HG03064 (cell line): Measurements from ENCODE around the gene DNAJC15.
"Not testable (repeated sequence)": the region's sequence is repeated elsewhere in the genome, so short reads cannot be mapped to it uniquely, and the experiment has no call there.

ENCODE experiments used
- ATAC-seq: cut with Tn5 transposase; IDR thresholded peaks from one replicate; pipeline ENCODE4 v1.9.1; 2021; ENCODE audit warnings: low read depth; ENCODE audit not compliant: unreplicated experiment

Gene DNAJC15

GRCh38 chr13:43042410-43042921 lies 19.1 kb downstream of the DNAJC15 start:
- ATAC-seq, result no peak

- ATAC-seq, result no peak
These were observed 21.4 kb downstream of the DNAJC15 start for GRCh38 chr13:43044720-43045301.

DNA sequence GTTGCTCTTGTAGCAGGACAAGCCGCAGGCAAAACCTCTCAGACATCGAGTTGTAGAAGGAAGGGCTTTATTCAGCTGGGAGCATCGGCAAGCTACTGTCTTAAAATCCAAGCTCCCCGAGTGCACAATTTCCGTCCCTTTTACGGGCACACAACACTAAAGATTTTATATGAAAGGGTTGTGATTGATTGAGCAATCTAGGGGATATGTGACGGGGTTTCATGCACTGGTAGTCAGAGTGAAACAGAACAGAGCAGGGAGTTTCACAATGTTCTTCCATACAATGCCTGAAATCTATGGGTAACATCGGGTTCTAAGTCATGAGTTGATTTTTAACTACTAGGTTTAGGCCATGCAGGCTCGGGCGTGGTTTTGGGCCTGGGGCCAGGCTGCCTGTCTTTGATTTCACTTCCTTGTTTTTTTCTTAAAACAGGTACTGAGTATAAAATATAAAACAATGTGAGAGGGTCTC lies 22.0 kb downstream of the DNAJC15 start:
- not testable (repeated sequence) for ATAC-seq

DNA sequence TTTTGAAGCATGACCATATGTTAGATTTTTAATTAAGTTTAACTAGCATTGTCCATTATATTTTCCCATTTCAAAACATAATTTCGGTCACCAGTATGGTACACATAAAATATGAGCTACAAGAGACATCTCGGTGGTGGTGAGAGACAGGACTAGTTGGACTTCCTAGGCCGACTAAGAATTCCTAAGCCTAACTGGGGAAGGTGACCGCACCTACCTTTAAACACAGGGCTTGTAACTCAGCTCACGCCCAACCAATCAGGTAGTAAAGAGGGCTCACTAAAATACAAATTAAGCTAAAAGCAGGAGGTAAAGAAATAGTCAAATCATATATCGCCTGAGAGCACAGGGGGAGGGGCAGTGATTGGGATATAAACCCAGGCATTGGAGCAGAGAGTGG lies 22.9 kb downstream of the DNAJC15 start:
- ATAC-seq, result no peak

- no peak for ATAC-seq
These were observed 31.7 kb downstream of the DNAJC15 start for GRCh38 chr13:43054803-43055802.

DNA sequence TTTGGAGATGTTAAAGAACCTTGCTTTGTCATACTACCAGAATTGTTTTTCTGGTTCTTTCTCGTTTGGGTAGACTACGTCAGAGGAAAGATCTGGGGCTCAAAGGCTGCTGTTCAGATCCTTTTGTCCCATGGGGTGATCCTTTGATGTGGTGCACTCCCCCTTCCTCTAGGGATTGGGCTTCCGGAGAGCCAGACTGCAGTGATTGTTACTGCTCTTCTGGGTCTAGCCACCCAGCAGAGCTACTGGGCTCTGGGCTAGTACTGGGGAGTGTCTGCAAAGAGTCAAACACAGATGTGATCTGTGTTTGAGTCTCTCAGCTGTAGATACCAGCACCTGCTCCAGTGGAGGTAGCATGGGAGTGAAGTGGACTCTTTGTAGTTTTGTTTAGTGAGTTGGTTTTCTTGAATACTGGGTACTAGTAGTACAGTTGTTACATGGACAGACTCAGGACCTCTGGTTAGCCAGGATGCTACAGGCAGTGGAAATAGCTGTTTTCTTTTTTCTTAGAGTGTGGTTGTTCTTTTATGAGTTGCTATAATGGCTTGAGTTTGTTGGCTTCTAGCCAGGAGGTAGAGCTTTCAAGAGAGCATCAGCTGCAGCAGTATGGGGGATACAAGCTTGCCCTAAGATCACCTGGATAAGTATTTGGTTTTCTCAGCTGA lies 34.4 kb downstream of the DNAJC15 start:
- ATAC-seq, result no peak

DNA sequence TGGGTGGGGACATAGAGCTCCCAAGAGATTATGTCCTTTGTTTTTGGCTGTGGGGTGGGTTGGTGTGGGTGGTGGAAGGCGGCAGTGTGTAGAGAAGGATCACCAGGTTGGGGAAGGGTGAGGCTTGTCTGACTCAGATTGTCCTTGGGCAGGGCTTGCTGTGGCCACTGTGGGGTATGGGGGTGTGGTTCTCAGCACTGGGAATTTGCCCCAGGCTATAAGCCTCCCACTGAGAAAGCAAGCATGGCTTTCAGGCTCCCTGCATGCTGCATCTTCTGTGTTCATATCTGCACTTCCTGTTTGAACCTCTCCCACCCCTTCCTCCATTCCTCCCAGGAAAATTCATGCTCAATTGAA lies 34.9 kb downstream of the DNAJC15 start:
- no peak for ATAC-seq

GRCh38 chr13:43058831-43059230 lies 35.4 kb downstream of the DNAJC15 start:
- no peak for ATAC-seq

GRCh38 chr13:43059779-43060178 lies 36.4 kb downstream of the DNAJC15 start:
- not testable (repeated sequence) for ATAC-seq

DNA sequence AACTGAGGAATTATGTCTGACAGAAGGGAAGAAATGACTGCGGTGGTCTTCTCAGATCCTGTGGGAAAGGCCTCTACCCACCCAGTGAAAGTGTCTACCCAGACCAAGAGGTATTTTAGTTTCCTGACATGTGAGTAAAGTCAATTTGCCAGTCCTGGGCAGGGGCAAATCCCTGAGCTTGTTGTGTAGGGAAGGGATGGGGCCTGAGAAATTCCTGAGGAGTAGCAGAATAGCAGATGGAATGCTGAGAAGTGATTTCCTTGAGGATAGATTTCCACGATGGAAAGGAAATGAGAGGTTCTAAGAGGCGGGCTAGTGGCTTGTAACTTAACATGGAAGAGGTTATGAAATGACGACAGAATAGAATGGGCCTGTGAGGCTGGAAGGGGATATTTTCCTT lies 37.4 kb downstream of the DNAJC15 start:
- ATAC-seq, result not testable (repeated sequence)

DNA sequence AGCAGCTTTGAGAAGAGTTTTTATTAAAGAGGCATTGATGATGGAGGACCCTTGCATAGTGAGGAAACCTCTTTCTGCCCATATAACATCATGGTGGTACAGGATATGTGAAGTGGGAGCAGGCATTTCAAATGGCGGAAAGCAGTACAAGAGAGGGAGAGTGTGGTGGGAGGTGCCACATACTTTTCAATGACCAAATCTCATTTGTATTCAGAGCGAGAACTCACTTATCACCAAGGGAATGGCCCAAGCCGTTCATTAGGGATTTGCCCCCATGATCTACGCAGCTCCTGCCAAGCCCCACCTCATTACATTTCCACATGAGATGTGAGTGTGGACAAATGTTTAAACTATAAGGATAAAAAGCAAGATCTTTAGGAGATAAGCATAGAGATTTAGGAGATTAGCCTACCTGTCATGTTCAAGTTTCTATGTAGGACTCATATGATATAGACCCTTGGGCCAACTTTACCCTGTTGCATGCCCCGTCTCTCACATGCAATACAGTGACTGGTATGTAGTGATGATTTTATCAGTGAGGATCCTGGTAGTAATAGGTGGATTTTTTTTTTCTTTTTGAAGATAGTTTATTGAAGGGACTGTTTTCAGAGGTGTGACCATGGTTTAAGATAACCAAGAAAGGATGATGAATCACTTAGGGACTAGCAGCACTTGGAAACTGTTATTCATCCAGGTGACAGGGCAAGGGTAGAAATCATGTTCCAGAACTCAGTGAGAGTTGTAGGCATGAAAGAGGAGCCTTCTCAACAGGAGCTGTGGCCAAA lies 38.3 kb downstream of the DNAJC15 start:
- ATAC-seq, result no peak

DNA sequence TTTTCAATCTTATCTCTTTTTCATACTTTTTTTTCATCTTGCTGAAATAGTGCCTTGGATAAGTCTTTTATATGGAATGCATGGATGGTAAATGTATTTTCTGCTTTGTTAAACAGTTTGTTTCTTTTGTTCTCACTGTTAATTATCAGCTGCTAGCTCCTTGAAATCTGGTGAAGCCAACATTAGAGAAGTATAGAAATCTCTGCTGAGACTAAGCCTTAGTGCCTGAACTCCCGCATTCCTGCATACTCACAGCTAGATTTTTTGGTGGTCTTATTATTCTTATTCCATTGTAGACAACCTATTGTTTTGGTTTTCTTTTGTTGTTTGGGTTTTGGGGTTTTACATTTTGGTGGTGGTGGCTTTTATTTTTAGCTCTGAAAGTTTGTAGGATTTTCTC lies 48.4 kb downstream of the DNAJC15 start:
- ATAC-seq, result no peak

DNA sequence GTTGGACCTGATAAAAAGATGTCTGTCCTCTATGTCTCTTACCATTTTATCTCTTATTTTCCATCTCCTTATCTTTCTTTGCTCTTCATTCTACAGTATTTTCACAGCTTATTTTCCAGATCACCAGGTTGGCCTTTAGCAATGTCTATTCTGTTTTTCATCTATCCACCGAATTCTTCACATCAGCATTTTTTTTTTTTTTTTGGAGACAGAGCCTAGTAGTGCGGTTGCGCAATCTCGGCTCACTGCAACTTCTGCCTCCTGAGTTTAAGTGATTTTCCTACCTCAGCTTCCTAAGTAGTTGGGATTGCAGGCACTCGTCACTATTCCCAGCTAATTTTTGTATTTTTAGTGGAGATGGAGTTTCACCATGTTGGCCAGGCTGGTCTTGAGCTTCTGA lies 49.0 kb downstream of the DNAJC15 start:
- no peak for ATAC-seq

GRCh38 chr13:43074824-43075510 lies 51.6 kb downstream of the DNAJC15 start:
- peak; percentile 74 for ATAC-seq

DNA sequence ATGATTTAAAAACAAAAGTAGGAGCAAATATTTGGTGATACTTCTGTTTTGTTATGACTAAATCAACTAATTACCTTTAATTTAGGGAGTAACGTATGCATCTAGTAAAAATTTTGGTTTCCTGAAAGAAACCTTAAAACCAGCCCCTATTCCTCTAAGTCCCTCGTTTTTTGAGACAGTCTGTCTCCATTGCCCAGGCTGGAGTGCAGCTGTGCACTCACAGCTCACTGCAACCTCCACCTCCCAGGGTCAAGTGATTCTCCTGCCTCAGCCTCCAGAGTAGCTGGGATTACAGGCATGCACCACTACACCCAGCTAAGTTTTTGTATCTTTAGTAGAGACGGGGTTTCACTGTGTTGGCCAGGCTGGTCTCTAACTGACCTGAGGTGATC lies 52.1 kb downstream of the DNAJC15 start:
- ATAC-seq, result not testable (repeated sequence)

DNA sequence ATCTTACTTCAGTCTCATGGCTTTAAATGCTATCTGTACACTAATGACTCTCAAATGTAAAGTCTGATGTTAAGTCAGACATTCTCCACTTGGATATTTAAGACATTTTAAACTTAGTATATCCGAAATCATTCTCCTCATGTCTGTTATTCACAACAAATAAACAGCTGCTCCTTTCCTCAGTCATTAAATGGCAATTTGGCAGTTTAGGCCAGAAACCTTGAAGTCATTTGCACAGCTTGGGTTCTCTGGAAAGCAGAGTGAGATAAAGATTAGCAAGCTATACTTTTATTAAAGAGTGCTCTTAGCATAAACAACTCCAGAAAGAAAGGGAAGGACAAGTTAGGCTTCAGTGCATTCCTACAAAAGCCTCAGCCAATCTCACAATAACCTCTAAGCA lies 53.7 kb downstream of the DNAJC15 start:
- no peak for ATAC-seq

GRCh38 chr13:43077461-43077860 lies 54.1 kb downstream of the DNAJC15 start:
- no peak for ATAC-seq

- no peak for ATAC-seq
These were observed 54.5 kb downstream of the DNAJC15 start for GRCh38 chr13:43077906-43078305.

DNA sequence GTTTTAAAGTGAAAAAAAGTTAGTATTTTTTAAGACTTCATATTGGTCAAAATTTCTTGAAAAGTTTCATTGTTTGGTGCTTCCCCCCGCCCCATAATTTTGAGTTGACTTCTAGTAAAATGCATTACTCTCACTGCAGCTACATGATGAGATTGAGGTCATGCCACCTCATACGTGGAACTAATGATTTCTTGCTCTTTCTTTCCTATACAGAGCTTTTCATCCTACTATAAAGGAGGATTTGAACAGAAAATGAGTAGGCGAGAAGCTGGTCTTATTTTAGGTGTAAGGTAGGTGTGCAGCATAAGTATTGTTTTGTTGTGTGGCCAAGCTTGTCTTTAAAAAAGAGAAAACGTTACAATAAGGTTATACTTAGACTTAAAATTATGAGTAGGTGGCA lies 55.0 kb downstream of the DNAJC15 start:
- no peak for ATAC-seq
